HepG2 (cell line): ENCODE measurements around the gene PRELID1. TPM values are rescaled to one million over a fixed set of nuclear protein-coding genes. Genes with fewer than 3 reads are reported as not detected.

Experiments used
- CEBPB ChIP-seq: IDR thresholded peaks from 2 replicates; pipeline ENCODE4 v1.6.1; 2011; ENCODE audit warnings: low read depth, low read length, improper control_type of control experiment, borderline replicate concordance
- EEA1 ChIP-seq: sonication (generic); formaldehyde crosslinking; IDR thresholded peaks from 2 replicates; pipeline ENCODE4 v1.5.1; 2020; ENCODE audit warnings: mild to moderate bottlenecking, missing genetic modification reagents, borderline replicate concordance
- MAZ ChIP-seq, 2 experiments: sonication (generic) in 1 of 2; formaldehyde crosslinking in 1 of 2; IDR thresholded peaks; 2 replicates each; pipeline versions ENCODE4 v1.5.0 to v1.6.1; 2012 to 2020; ENCODE audit warnings: low read depth in 2 of 2, mild to moderate bottlenecking in 2 of 2, borderline replicate concordance in 1 of 2, improper control_type of control experiment in 1 of 2, low read length in 1 of 2, missing genetic modification reagents in 1 of 2, moderate library complexity in 1 of 2
- MED1 ChIP-seq: sonication (generic); formaldehyde crosslinking; IDR thresholded peaks from 2 replicates; pipeline ENCODE4 v1.4.0; 2020; ENCODE audit warnings: missing genetic modification reagents
- XBP1 ChIP-seq: sonication (generic); formaldehyde crosslinking; IDR thresholded peaks from 2 replicates; pipeline ENCODE4 v1.5.0; 2020; ENCODE audit warnings: missing genetic modification reagents
- ZBTB21 ChIP-seq: sonication (generic); formaldehyde crosslinking; IDR thresholded peaks from 2 replicates; pipeline ENCODE4 v1.4.0; 2020; ENCODE audit warnings: missing genetic modification reagents
- ZFP1 ChIP-seq: IDR thresholded peaks from 2 replicates; pipeline ENCODE4 v1.6.1; 2016
- ZNF3 ChIP-seq: IDR thresholded peaks from 2 replicates; pipeline ENCODE4 v1.7.0; 2017; ENCODE audit warnings: inconsistent platforms
- ZNF572 ChIP-seq: sonication (generic); formaldehyde crosslinking; IDR thresholded peaks from 2 replicates; pipeline ENCODE4 v1.5.1; 2020; ENCODE audit warnings: mild to moderate bottlenecking, missing genetic modification reagents
- polyA plus RNA-seq, 8 experiments: library from polyadenylated mRNA; depleted of rRNA in 3 of 8; stranded (reverse) in 7 of 8; unstranded in 1 of 8; fragments of >200 nt; fragmentation: Illumina TruSeq in 4 of 8; extraction: Trizol in 4 of 8; gene quantifications; 2 replicates each; pipeline versions ENCODE4 v1.2.1 to v1.2.3, GENCODE V29; 2011 to 2016; ENCODE audit warnings: low read depth in 4 of 8, missing spikeins in 1 of 8, mixed read lengths in 1 of 8; ENCODE audit not compliant: insufficient read depth in 1 of 8
- total RNA-seq, 5 experiments: library from RNA; depleted of rRNA; stranded (reverse); fragments of >200 nt; fragmentation: Illumina TruSeq; extraction: Trizol; gene quantifications; 2 replicates each; pipeline ENCODE4 v1.2.3, GENCODE V29; 2016; ENCODE audit warnings: low read depth in 1 of 5
- TF ChIP-seq, protein P1 (sequence below): sonication (generic); formaldehyde crosslinking; IDR thresholded peaks from 2 replicates; pipeline ENCODE4 v1.5.1; 2020; ENCODE audit warnings: mild to moderate bottlenecking, missing genetic modification reagents, borderline replicate concordance
- TF ChIP-seq, protein P2 (sequence below): IDR thresholded peaks from 2 replicates; pipeline ENCODE4 v1.6.1; 2018; ENCODE audit warnings: missing genetic modification reagents
- TF ChIP-seq, protein P3 (sequence below): sonication (generic); formaldehyde crosslinking; IDR thresholded peaks from 2 replicates; pipeline ENCODE4 v1.5.1; 2020; ENCODE audit warnings: missing genetic modification reagents, mild to moderate bottlenecking, borderline replicate concordance
- TF ChIP-seq, protein P4 (sequence below), 2 experiments: fragments of 450-650 bp in 1 of 2; sonication (generic) in 1 of 2; formaldehyde crosslinking in 1 of 2; IDR thresholded peaks; 2 replicates each; pipeline versions ENCODE4 v1.6.1 to v1.8.0; 2016 to 2022; ENCODE audit warnings: antibody characterized with exemption in 1 of 2, mild to moderate bottlenecking in 1 of 2, missing genetic modification reagents in 1 of 2

The PRELID1 gene
- total and polyA plus RNA-seq, 2 of the 13 experiments (the other 11 are each of a cell fraction or from before 2014, with no cell fraction given): 250 to 271 TPM

GRCh38 chr5:177303925-177304391 is 359 bp downstream of the PRELID1 start (continued):
- TF ChIP-seq, protein P1, sequence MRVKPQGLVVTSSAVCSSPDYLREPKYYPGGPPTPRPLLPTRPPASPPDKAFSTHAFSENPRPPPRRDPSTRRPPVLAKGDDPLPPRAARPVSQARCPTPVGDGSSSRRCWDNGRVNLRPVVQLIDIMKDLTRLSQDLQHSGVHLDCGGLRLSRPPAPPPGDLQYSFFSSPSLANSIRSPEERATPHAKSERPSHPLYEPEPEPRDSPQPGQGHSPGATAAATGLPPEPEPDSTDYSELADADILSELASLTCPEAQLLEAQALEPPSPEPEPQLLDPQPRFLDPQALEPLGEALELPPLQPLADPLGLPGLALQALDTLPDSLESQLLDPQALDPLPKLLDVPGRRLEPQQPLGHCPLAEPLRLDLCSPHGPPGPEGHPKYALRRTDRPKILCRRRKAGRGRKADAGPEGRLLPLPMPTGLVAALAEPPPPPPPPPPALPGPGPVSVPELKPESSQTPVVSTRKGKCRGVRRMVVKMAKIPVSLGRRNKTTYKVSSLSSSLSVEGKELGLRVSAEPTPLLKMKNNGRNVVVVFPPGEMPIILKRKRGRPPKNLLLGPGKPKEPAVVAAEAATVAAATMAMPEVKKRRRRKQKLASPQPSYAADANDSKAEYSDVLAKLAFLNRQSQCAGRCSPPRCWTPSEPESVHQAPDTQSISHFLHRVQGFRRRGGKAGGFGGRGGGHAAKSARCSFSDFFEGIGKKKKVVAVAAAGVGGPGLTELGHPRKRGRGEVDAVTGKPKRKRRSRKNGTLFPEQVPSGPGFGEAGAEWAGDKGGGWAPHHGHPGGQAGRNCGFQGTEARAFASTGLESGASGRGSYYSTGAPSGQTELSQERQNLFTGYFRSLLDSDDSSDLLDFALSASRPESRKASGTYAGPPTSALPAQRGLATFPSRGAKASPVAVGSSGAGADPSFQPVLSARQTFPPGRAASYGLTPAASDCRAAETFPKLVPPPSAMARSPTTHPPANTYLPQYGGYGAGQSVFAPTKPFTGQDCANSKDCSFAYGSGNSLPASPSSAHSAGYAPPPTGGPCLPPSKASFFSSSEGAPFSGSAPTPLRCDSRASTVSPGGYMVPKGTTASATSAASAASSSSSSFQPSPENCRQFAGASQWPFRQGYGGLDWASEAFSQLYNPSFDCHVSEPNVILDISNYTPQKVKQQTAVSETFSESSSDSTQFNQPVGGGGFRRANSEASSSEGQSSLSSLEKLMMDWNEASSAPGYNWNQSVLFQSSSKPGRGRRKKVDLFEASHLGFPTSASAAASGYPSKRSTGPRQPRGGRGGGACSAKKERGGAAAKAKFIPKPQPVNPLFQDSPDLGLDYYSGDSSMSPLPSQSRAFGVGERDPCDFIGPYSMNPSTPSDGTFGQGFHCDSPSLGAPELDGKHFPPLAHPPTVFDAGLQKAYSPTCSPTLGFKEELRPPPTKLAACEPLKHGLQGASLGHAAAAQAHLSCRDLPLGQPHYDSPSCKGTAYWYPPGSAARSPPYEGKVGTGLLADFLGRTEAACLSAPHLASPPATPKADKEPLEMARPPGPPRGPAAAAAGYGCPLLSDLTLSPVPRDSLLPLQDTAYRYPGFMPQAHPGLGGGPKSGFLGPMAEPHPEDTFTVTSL (CRISPR knock-in tag): no peak
- TF ChIP-seq MAZ (IDR thresholded peaks at IDR 0.05; ENCODE audit: borderline replicate concordance, low read depth, low read length) (no peak), MAZ (CRISPR knock-in tag; IDR thresholded peaks at IDR 0.05; ENCODE audit: low read depth) (no peak), EEA1 (no peak), XBP1 (no peak), ZNF572 (CRISPR knock-in tag) (no peak), ZNF3 (CRISPR knock-in tag) (no peak), MED1 (CRISPR knock-in tag) (no peak), CEBPB (no peak), ZBTB21 (CRISPR knock-in tag) (no peak), ZFP1 (CRISPR knock-in tag) (no peak)
- TF ChIP-seq, protein P2, sequence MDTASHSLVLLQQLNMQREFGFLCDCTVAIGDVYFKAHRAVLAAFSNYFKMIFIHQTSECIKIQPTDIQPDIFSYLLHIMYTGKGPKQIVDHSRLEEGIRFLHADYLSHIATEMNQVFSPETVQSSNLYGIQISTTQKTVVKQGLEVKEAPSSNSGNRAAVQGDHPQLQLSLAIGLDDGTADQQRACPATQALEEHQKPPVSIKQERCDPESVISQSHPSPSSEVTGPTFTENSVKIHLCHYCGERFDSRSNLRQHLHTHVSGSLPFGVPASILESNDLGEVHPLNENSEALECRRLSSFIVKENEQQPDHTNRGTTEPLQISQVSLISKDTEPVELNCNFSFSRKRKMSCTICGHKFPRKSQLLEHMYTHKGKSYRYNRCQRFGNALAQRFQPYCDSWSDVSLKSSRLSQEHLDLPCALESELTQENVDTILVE (CRISPR knock-in tag): no peak
- TF ChIP-seq, protein P3, sequence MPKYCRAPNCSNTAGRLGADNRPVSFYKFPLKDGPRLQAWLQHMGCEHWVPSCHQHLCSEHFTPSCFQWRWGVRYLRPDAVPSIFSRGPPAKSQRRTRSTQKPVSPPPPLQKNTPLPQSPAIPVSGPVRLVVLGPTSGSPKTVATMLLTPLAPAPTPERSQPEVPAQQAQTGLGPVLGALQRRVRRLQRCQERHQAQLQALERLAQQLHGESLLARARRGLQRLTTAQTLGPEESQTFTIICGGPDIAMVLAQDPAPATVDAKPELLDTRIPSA: no peak
- TF ChIP-seq, protein P4, sequence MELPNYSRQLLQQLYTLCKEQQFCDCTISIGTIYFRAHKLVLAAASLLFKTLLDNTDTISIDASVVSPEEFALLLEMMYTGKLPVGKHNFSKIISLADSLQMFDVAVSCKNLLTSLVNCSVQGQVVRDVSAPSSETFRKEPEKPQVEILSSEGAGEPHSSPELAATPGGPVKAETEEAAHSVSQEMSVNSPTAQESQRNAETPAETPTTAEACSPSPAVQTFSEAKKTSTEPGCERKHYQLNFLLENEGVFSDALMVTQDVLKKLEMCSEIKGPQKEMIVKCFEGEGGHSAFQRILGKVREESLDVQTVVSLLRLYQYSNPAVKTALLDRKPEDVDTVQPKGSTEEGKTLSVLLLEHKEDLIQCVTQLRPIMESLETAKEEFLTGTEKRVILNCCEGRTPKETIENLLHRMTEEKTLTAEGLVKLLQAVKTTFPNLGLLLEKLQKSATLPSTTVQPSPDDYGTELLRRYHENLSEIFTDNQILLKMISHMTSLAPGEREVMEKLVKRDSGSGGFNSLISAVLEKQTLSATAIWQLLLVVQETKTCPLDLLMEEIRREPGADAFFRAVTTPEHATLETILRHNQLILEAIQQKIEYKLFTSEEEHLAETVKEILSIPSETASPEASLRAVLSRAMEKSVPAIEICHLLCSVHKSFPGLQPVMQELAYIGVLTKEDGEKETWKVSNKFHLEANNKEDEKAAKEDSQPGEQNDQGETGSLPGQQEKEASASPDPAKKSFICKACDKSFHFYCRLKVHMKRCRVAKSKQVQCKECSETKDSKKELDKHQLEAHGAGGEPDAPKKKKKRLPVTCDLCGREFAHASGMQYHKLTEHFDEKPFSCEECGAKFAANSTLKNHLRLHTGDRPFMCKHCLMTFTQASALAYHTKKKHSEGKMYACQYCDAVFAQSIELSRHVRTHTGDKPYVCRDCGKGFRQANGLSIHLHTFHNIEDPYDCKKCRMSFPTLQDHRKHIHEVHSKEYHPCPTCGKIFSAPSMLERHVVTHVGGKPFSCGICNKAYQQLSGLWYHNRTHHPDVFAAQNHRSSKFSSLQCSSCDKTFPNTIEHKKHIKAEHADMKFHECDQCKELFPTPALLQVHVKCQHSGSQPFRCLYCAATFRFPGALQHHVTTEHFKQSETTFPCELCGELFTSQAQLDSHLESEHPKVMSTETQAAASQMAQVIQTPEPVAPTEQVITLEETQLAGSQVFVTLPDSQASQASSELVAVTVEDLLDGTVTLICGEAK (IDR thresholded peaks at IDR 0.05): no peak
- TF ChIP-seq, protein P4 (CRISPR knock-in tag; IDR thresholded peaks at IDR 0.05): no peak
